GM03348 (cell line): ENCODE measurements around the gene TRIM65.
A peak's percentile ranks its signal among the peaks of the same experiment; 100 is the strongest.

ENCODE experiments used
- DNase-seq: peaks from one replicate; pipeline ENCODE4 v3.0.0; 2012; ENCODE audit warnings: low spot score

Gene TRIM65

DNA sequence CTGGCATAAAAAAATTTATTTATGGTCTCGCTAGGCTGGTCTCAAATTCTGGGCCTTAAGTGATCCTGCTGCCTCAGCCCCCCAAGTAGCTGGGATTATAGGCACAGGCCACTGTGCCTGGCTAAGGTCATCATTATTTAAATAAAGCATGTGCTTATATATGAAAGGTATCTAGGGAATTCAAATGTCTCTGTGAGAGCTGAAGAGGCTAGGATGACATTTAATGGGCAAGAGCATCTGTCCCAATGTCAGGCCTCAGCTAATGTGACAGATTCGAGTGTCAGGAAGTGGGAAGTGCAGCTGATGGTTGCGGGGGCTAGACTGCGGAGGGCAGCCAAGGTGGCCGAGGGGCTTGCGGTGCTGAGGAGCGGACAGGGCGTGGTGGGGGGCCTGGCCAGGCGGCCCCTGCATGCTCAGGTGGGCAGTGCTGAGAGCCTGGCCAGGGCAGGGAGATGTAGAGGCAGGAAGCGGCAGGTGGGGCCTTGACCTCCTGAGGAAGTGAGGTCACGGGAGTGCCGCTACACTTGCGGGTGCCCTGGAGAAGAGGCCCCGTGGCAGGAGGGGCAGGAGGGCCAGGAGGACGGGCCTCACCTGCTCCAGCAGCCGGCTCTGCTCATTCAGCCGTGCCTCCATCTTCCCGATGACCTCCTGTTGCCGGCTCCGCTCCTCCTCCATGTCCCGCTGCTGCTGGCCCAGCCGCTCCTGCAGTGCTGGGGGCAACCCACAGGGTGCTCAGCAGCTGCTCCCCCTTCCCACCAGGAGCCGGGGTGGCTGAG is 20.6 kb upstream of the TRIM65 start:
- no peak for DNase-seq

GRCh38 chr17:75915268-75915667 is 18.5 kb upstream of the TRIM65 start:
- no peak for DNase-seq

- no peak for DNase-seq
Measured at GRCh38 chr17:75914643-75915267, 18.0 kb upstream of the TRIM65 start.

GRCh38 chr17:75913537-75914210 is 16.9 kb upstream of the TRIM65 start:
- no peak for DNase-seq

DNA sequence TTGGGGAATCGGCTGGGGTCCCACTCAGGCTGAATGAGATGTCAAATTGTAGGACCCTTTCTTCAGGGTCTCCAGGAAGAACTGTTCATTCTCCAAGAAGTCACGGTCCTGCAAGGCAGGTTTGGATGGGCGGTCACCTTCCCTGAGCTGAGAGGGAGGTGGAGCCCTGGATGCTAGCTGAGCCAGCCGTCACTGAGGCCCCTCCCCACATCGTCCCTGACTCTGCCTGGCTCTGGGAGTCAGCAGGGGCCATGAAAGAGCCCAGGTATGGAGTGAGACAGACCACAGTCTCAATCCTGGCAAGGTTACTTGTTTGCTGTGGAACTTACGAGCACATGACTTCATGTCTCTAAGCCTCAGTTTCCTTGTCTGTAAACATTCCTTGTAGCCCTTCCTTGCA is 13.9 kb upstream of the TRIM65 start:
- no peak for DNase-seq

DNA sequence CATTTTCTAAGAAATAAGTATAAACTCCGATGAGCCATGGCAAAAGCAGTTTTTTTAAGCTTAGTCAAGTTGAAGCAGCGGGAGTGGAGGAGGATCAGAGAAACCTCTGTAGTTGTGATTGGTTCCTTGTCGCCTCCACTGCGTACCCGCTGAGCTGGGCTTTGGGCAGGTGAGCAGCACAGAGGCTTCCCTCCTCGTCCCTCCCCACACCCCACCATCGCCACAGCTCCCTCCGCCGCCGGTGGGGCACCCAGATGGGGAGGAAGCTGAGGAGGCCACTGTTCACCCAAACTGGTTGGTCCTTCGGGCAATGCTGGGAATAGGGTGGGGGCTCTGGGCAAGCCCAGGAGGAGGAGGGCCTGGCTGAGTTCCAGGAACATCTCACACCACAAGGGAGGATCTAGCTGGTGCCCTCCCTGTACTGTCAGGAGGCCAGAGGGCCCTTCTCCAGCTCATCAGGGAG is 13.1 kb upstream of the TRIM65 start:
- DNase-seq: peak; percentile 40

- no peak for DNase-seq
Measured at GRCh38 chr17:75909051-75909811, 12.5 kb upstream of the TRIM65 start.

GRCh38 chr17:75908201-75908600 is 11.4 kb upstream of the TRIM65 start:
- peak; percentile 39 for DNase-seq

DNA sequence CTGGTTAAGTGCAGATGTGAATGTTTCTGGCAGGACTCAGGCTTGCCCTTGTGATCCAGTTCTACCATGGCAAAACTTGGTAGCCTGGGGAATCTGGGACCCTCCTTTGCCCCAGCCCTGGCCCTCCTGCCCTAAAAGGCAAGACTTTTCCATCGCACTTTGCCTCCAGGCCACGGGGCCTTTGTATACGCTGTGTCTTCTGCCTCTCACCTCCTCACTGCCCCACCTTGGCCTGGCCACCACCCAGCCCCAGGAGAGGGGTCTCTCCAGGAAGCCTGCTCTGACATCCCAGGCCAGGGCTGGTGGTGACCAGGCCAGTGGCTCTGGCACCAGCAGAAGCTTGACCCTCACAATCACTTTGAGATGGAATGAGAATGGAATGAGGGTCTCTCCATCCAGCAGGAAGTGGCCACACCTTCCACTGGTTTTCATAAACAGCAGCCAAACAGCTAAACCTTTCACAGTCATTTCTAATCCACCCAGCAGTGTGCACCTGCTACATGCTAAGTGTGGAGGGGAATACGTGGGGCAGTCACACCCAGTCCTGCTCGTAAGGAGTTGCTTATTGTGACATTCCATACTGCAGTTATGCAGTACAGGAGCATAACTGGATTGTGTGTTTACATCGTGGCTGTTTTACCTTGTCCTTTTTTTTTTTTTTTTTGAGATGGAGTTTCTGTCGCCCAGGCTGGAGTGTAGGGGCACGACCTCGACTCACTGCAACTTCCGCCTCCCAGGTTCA is 9.6 kb upstream of the TRIM65 start:
- no peak for DNase-seq

GRCh38 chr17:75904749-75905521 is 8.2 kb upstream of the TRIM65 start, which contains the start of gene MRPL38:
Gene MRPL38, minus strand, starts transcription at chr17:75904884. Its CDS starts 9 bp downstream, at chr17:75904875.
- peak; percentile 97 for DNase-seq

DNA sequence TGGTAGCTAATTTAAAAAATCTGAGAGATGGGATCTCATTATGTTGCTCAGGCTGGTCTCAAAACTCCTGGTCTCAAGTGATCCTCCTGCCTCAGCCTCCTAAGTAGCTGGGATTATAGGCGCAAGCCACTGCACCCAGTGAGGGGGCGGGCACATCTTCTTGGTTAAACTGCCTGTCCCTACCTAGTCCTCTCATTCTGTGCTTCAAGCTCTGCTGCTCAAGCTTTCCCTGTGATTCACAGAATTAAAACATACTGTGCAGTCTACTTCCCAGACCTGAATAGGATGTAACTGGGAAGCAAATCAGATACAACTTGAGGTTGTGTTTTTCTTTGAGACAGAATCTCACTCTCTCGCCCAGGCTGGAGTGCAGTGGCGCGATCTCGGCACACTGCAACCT is 5.7 kb upstream of the TRIM65 start:
- no peak for DNase-seq

DNA sequence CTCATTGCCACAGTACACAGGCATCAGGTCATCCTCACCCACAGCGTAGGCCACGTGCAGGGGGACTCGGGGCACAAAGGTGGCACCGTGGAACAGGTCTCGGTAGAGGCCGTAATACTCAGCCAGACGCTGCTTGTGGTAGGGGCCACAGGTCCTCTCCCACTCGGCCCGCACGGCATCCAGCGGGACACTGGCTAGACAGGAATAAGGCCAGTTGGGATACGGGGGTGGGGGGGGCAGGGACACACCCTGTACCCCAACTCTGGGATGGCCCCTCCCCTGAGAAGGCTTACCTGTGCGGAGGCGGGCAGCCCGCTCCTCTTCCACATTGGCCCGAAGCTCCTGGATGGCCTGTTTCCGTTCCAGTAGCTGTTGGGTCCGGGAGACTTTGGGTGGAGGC is 5.0 kb upstream of the TRIM65 start:
- no peak for DNase-seq

DNA sequence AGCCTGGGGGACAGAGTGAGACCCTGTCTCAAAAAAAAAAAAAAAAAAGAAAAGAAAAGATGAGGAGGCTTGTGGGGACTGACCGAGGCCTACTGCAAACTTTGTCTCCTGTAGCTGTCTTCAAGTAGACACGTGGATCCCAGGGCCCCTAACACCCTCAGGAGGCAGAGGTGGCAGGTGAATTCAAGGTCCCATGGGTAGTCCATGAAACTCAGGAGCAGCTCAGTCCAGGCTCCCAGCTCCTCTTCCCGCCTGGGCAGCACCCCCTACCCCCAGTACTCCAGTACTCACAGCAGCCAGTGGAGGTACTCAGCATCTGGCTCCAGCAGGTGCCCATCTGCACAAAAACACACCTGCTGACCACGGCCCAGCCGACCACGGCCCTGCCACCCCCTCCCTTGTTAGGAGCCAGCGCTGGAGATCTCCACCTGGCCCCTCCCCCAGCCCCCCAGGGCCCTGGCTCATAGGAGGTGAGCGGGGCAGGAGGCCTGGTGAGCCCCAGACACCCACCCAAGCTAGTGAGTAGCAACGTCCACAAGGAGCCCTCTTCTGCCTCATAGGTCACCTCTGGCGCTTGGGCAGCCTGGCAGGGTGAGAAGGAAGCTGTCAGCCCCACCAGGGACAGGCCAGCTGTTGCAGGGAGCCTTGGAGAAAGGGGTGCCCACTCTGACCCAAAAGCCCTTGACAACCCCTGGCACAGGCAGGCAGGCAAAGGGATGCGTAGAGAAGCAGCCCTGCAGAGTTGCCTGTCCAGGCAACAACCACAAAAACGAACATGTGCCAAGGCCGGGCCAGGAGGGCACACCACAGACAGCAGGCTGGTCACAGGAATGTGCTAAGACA is 4.2 kb upstream of the TRIM65 start:
- DNase-seq: no peak

GRCh38 chr17:75899767-75900468 is 3.2 kb upstream of the TRIM65 start:
- DNase-seq: no peak

GRCh38 chr17:75899353-75899752 is 2.6 kb upstream of the TRIM65 start:
- DNase-seq: no peak

GRCh38 chr17:75898791-75899190 is 2.0 kb upstream of the TRIM65 start:
- DNase-seq: no peak

- DNase-seq: no peak
Measured at GRCh38 chr17:75898065-75898464, 1.3 kb upstream of the TRIM65 start.

- no peak for DNase-seq
Measured at GRCh38 chr17:75897160-75898019, 639 bp upstream of the TRIM65 start.
